ENCODE data around the gene ACAP2.
"Not testable (repeated sequence)": the region's sequence is repeated elsewhere in the genome, so short reads cannot be mapped to it uniquely, and the experiment has no call there.

The ACAP2 gene

DNA sequence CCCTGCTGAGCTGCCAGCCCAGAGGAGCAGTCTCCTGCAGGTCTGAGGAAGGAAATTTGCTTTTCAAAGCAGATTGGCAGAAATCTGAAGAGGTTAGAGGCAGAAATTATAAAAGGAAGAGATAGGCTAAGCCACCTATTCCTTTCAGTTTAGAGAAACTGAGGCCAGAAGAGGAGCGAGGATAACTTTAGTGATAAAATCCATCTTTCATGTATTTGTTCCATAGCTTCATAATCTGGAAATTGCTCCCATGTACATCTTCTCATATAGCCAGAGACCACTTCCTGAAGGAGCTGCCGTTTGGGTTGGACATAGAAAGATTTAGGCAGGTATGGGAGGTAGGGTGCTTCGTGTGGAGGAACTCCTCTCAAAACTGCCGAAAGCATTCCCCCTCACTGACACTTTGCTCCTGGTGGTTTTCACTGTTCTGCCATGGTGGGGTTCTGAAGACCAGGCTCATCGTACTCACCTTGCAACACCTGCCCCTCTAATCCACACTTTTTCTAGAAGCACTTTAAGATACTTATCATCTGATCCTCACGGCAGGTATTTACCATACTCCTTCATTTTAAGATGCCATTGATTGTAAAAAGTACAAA, 670 bp upstream of the ACAP2 start:
- in situ Hi-C loops (cut with MboI; ENCODE audit: low sequenced_read_pairs), result no loop called here

DNA sequence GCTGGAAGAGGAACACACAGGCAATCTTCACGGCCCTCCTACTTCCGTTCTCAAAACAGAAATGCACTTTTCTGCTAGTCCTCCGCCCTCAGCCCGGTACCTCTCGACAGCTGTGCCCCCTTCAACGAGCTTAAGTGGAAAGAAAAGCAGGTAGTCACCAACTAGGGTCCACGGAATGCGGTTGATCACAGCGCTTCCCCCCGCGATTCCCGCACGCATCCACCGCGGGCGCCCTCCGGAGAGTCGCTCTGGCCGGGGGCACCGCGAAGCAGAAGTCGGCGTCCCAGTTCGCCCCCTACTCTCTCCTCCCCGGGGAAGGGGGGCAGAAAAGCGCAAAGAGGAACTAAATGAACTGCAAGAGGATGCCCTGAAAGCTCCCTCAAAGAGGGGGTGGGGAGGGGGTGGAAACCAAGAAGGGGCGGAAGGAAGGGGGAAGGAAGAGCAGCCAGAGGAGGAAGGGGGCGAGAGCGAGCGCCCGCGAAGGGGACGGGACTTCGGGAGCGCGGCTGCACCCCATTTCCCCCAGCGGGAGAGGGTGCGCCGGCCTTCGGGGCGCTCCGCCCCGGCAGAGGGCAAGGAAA, 738 bp downstream of the ACAP2 start:
- in situ Hi-C loops (cut with MboI; ENCODE audit: low sequenced_read_pairs), result no loop called here

DNA sequence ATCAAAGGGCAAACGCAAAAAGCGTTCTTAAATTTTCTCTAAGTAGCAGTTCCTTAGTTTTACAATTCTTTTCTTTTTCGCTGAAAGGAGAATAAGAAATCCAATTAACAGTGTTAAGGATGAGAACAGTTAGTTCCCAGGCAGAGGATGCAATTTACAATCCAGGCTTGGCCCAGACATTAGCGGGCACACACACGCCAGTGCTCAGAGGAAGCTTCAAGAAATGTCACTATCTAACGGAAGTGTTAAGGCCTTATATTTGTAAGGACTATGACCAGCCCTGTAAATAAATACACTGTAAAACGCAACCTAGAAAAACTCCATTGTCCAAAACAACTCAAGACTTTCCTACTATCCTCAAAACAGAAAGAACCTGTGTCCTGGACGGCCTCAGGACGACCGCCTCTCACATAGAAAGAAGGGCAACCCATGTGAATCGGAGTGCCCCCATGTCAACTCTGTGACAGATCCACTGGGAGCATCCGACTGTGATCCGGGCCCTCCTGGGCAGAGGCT, 1.3 kb downstream of the ACAP2 start:
- in situ Hi-C loops (cut with MboI; ENCODE audit: low sequenced_read_pairs), result no loop called here

DNA sequence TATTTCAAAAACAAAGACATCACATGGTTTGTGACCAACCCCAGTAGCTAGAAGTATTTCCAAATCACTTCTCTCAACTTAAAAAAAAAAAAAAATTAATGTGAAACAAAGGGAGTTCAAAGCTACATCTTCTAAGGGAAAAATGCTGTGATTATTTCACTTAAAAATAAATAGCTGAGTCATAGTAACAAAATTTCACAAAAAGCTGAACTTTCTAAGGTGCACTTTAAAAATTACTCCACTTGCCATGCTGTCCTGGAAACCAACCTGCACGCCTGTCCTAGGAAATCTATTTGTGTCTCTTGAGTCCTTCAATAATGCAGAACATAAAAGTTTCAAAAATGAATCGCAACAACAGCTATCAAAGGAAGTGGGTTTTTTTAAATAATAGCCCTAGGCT, 1.8 kb downstream of the ACAP2 start:
- in situ Hi-C loops (cut with MboI; ENCODE audit: low sequenced_read_pairs), result no loop called here

DNA sequence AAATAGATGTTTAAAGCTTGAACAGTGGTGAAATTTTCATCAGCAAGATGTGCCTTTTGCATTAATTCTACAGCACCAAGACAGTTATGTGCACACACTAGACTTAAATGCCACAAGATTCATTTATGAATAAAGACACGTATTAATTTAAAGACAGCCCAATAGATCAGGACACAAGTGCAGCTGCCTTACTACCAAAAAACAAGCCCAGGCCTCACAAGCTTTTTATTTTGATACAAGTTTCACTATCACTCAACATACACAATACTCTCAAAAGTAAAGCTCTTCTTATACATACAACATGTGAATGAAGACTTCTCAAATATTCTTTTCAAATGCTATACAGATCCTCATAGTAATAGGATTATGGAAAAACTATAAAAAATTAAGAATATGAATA, 2.4 kb downstream of the ACAP2 start:
- in situ Hi-C loops (cut with MboI; ENCODE audit: low sequenced_read_pairs), result no loop called here

DNA sequence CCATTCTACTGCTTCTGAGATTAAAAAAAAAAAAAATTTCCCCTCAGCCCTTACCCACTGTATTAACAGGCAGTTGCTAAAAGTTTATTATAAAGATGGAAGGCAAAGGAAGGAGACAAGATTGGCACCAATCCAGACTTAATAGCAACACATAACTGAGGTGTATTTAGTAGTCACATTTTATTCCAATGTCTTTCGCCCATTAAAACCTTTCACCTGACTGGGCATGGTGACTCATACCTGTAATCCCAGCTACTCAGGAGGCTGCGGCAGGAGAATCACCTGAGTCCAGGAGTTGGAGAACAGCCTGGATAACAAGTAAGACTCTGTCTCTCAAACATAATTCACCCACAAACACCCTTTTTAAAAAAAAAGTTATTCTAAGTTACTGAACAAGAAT, 4.4 kb downstream of the ACAP2 start:
- in situ Hi-C loops (cut with MboI; ENCODE audit: low sequenced_read_pairs), result no loop called here

DNA sequence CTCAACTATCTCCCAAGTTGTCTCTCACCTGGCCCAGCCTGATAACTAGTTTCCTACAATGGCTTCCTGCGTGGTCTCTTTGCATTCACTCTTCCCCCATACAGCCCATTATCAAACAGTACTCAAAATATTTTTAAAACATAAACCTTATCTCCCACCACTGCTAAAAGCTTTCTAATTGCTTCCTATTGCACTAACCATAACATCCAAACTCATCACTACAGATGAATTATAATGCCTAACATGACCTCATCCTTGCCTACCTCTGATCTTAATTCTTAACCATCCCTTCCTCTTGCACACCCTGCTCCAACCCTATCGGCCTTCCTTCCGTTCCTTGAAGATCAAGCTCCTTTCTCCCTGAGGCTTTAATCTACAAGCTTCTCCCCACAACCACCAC, 17.0 kb downstream of the ACAP2 start:
- in situ Hi-C loops (cut with MboI; ENCODE audit: low sequenced_read_pairs), result no loop called here

DNA sequence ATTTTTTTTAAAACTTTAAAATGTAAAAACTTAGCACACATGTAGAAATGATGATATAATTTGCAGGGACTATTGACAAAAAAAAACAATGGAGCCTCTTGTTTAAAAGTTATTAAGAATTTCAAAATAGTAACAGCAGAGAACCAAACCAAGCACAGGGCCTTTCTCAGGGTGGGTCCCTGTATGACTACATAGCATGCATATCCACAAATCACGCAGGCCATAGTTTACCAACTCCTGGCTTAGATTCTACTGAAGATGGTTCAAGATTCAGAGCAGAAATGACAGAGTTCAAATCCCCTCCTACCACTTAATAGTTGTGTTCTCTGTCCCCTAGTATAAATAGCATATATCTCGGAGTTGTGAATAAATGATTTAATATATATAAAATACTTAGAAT, 19.0 kb downstream of the ACAP2 start:
- in situ Hi-C loops (cut with MboI; ENCODE audit: low sequenced_read_pairs), result no loop called here

DNA sequence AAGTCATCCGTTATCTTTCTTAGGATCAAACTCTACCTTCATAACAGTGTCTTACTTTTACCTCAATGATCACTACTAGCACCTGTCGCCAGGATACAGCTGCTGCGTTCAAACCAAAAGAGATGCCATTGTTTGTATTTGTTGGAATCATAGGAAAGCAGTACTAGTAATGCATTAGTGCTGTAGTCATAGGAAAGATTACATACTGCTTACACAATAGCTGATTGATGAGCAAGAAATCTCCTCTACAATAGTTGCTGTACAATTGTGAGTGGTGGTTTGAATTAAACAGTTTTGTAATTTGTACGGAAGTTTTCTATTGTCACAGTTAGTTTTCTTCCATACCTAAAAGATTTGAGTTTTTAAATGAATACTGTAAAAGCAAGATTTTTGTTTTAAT, 21.4 kb downstream of the ACAP2 start:
- in situ Hi-C loops (cut with MboI; ENCODE audit: low sequenced_read_pairs), result no loop called here

DNA sequence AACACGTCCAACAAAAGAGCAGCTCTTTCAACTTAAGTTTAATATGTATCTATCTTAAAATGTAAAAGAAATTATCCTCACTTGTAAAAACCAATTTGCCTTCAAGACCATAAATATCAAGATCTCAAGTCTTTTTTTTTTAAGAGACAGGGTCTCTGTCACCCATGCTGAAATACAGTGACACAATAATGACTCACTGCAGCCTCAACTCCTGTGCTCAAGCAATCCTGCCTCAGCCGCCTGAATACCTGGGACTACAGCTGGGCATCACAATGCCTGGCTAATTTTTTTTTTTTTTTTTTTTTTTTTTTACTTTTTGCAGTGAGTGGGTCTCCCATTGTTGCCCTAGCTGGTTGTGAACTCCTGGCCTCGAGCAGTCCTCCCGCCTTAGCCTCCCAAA, 26.0 kb downstream of the ACAP2 start:
- in situ Hi-C loops (cut with MboI; ENCODE audit: low sequenced_read_pairs), result no loop called here

DNA sequence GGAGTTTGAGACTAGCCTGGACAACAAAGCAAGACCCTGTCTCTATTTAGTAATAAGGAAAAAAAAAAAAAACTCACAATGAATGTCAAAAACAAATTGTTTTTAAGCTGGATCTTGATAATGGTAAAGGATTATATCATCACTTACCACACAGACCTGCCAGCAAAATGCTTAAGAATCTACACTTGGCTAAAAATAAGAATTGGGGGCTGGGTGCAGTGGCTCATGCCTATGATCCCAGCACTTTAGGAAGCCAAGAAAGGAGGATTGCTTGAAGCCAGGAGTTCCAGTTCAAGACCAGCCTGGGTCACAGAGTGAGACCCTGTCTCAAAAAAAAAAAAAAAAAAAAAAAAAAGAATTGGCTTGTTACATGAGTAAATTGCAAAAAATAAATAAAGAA, 31.0 kb downstream of the ACAP2 start:
- in situ Hi-C loops (cut with MboI; ENCODE audit: low sequenced_read_pairs), result no loop called here

DNA sequence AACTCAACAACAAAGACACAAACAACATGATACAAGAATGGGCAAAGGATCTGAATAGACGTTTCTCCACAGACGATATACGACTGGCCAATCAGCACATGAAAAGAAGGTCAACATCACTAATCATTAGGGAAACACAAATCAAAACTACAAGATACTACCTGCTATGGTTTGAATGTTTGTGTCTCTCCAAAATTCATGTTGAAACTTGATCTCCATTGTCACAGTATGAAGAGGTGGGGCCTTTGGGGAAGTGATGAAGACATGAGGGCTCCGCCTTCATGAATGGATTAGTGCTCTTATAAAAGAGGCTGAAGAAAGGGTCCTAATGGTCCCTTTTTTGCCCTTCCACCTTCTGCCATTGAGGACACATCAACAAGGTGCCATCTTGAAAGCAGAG, 32.3 kb downstream of the ACAP2 start:
- in situ Hi-C loops (cut with MboI; ENCODE audit: low sequenced_read_pairs), result no loop called here

DNA sequence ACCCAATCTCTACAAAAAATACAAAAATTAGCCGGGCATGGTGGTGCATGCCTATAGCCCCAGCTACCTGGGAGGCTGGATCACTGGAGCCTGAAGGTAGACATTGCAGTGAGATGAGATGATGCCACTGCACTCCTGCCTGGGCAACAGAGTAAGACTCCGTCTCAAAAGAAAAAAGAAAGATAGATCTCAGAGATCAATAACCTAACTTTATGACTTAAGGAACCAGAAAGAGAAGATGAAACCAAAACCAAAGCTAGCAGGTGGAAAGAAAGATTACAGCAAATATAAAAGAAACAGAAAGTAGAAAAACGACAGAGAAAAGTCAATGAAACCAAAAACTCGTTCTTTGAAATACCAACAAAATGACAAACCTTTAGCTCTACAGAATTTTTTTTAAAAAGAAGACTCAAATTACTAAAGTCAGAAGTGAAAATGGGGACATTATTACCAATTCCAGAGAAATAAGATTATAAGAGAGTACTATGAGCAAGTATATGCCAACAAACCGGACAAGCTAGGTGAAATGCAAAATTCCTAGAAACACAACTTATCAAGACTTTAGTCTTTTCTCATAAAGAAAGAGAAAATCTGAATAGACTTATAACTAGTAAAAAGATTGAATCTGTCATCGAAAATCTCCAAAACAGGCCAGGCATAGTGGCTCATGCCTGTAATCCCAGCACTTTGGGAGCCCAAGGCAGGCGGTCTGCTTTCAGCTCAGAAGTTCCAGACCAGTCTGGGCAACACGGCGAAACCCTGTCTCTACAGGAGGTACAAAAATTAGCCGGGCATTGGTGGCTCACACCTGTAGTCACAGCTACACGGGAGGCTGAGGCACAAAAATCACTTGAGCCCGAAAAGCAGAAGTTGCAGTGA, 35.0 kb downstream of the ACAP2 start:
- in situ Hi-C loops (cut with MboI; ENCODE audit: low sequenced_read_pairs), result no loop called here

DNA sequence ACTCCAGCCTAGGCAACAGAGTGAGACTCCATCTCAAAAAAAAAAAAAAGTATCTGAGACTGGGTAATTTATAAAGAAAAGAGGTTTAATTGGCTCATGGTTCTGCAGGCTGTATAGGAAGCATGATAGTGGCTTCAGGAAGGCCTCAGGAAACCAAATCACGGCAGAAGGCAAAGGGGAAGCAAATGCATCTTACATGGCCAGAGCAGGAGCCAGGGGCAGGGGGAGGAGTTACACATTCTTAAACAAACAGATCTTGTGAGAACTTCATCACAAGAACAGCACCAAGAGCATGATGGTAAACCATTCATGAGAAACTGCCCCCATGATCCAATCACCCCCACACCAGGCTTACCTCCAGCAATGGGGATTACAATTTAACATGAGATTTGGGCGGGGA, 37.2 kb downstream of the ACAP2 start:
- in situ Hi-C loops (cut with MboI; ENCODE audit: low sequenced_read_pairs), result no loop called here

DNA sequence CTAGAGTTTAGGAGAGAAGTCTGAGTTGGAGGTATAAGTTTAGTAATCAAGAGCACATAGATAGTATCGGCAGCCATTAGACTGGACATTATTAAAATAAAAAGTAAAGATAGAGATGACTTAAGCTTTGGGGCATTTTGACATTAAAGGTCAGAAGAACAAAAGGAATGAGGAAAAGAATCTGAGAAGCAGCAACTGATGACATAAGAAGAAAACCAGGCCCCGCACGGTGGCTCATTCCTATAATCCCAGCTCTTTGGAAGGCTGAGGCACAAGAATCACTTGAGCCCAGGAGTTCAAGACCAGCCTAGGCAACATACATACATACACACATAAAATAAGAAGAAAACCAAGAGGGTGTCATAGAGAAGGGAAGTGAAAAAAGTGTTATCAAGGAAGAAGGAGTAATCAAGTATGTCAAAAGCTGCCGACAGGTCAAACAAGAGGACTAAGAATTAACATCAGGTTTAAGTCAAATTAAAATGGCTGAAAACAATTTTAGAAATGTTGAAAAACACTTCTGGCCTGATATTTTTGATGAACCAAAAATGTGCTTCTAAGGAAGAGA, 38.9 kb downstream of the ACAP2 start:
- in situ Hi-C loops (cut with MboI; ENCODE audit: low sequenced_read_pairs), result no loop called here

DNA sequence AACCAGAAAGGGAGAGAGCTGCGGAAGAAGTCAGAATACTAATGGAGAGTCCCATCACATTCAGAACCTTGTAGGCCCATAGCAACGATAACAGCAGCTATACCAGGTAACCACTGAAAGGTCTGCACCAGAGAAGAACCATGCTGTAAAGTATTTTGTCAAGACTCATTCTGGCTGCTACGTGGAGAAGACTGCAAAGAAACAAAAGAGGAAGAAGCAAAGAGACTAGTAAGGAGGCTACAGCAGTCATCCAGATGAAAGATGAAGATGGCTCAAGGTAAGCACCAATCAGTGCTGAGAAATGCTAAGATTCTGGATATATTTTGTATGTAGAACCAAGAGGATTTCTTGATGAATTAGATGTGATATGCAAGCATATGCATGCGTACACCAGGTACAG, 39.6 kb downstream of the ACAP2 start:
- in situ Hi-C loops (cut with MboI; ENCODE audit: low sequenced_read_pairs), result no loop called here

DNA sequence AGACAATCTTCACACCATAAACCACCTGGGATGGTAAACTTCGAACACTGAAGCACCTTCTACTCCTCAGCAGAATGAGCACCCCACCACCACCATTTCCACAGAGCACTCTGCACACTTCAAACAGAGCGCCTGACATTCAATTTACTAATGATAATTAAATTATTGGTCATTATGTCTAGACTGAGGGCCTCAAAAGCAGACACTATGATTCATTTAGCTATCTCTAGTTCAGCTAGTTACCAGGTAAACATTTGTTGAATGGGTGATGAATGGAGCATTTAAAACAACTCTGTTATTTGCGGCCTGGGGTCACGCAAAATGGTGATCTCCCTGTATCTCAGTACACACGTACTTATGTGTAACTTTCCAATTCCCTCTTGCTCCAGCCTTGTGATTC, 40.9 kb downstream of the ACAP2 start:
- in situ Hi-C loops (cut with MboI; ENCODE audit: low sequenced_read_pairs), result no loop called here

DNA sequence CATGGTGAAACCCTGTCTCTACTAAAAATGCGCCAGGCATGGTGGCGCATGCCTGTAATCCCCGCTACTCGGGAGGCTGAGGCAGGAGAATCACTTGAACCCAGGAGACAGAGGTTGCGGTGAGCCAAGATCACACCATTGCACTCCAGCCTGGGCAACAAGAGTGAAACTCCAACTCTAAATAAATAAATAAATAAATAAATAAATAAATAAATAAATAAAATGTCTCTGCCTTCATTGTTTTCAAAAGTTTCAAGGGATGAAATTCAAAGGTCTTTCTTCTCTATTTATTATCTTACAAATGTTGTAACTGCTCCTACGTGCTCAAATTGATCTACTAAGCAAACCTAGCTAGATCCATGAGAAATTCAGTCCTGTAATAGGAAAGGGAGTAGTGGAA, 44.4 kb downstream of the ACAP2 start:
- in situ Hi-C loops (cut with MboI; ENCODE audit: low sequenced_read_pairs), result not testable (repeated sequence)

DNA sequence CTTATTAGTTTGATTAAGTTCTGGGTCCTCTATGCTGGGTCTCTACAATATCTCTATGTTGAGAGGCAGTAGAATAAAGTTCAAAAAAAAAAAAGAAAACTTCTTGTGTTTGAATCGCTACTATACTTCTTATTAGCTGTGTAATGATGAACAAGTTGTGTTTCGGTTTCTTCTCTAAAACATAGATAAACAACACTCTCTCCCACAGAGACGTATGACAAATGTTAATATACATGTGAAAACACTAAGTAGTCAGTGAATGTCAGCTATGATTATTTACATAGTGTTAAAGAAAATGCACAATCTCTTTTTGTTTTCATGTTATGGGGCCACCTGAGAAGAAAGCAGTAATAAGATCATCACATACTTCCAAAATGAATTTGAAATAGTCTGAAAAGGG, 45.3 kb downstream of the ACAP2 start:
- in situ Hi-C loops (cut with MboI; ENCODE audit: low sequenced_read_pairs), result no loop called here

DNA sequence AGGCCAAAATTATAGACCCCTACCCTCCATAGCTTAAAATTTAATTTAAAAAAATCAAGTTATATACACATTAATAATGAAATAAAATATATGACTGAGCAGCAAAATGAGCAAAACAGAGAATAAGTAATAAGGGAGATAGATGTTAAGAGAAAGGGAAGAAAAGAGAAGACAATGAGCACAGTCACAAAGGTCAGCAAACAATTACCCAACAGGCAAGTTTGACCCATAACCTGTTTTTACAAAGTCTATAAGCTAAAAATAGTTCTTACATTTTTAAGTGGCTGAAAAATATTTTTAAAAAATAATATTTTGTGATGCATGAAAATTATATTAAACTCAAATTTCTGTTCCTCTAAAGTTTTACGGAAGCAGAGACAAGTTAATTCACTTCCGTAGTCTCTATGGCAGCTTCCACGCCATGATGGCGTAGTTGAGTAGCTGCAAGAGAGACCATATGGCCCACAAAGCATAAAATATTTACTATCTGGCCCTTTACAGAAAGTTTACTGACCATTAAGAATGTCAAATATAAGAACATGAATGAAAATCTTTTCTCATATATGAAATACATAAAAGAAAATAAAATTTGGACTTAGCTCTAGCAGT, 47.5 kb downstream of the ACAP2 start:
- in situ Hi-C loops (cut with MboI; ENCODE audit: low sequenced_read_pairs), result no loop called here

DNA sequence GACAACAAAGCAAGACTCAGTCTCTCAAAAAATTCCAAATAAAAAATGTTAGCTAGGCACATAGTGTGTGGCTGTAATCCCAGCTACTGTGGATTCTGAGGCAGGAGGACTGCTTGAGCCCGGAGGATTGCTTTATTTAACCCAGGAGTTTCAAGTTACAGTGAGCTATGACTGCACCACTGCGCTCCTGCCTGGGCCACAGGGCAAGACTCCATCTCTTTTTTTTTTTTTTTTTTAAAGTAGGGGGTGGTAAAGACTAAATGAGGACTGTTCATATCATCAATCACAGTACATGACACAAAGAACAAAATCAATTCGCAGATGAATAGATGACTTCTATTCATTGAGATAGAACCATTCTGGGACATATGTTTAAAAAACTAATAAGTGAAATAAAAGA, 48.1 kb downstream of the ACAP2 start:
- in situ Hi-C loops (cut with MboI; ENCODE audit: low sequenced_read_pairs), result no loop called here

Data from HL-60/S4 (cell line).